NCI-H524 treated with DMSO at 0.1 percent for 48 hours (cell line): ENCODE measurements around the gene USP17L24.
"Not testable (repeated sequence)": the region's sequence is repeated elsewhere in the genome, so short reads cannot be mapped to it uniquely, and the experiment has no call there.

Source experiments
- DNase-seq: peaks from one replicate; lab custom pipeline; 2025; lab: John Stamatoyannopoulos, UW

The USP17L24 gene, protein sequence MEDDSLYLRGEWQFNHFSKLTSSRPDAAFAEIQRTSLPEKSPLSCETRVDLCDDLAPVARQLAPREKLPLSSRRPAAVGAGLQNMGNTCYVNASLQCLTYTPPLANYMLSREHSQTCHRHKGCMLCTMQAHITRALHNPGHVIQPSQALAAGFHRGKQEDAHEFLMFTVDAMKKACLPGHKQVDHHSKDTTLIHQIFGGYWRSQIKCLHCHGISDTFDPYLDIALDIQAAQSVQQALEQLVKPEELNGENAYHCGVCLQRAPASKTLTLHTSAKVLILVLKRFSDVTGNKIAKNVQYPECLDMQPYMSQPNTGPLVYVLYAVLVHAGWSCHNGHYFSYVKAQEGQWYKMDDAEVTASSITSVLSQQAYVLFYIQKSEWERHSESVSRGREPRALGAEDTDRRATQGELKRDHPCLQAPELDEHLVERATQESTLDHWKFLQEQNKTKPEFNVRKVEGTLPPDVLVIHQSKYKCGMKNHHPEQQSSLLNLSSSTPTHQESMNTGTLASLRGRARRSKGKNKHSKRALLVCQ

DNA sequence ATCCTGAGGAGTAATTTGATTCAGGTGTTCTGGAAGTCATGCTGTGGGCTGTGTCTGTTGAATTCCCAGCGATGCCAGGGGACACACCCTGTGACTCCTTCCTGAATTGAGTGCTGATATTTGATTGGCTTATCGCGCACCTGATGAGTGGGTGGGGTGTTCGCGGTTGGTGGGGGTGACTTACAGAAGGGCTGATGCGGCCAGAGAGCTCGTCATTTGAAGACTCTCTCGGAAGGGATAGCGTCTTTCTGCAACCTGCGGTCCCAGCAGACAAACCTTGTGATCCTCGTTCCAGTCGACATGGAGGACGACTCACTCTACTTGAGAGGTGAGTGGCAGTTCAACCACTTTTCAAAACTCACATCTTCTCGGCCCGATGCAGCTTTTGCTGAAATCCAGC lies at the start of gene USP17L24:
Gene USP17L24, plus strand, starts transcription at position 301 of the 400 bp plus-strand sequence. Its CDS starts 0 bp downstream, at position 301.
- not testable (repeated sequence) for DNase-seq

DNA sequence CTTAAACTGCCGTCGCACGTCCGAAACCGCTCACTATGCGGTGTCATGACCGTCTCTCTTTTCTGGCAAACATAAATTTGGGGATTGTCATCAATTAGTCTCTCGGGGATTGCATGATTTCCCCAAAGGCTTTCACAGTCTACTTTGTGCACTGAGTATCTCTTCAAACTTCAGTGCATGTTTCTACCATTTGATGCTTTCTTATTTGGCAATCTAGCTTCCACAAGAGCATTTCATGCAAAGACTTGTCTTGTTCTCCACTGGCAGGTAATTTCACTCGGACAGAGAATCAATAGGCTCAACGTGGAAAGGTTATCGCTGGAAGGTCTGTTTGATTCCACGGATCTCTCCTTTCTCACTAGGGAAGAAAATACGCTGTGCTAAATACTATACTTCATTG lies 774 bp upstream of the USP17L24 start:
- not testable (repeated sequence) for DNase-seq

DNA sequence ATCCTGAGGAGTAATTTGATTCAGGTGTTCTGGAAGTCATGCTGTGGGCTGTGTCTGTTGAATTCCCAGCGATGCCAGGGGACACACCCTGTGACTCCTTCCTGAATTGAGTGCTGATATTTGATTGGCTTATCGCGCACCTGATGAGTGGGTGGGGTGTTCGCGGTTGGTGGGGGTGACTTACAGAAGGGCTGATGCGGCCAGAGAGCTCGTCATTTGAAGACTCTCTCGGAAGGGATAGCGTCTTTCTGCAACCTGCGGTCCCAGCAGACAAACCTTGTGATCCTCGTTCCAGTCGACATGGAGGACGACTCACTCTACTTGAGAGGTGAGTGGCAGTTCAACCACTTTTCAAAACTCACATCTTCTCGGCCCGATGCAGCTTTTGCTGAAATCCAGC lies 4.6 kb downstream of the USP17L24 start, which contains the start of gene USP17L25:
Gene USP17L25, plus strand, starts transcription at position 301 of the 400 bp plus-strand sequence. Its CDS starts 0 bp downstream, at position 301.
- not testable (repeated sequence) for DNase-seq

DNA sequence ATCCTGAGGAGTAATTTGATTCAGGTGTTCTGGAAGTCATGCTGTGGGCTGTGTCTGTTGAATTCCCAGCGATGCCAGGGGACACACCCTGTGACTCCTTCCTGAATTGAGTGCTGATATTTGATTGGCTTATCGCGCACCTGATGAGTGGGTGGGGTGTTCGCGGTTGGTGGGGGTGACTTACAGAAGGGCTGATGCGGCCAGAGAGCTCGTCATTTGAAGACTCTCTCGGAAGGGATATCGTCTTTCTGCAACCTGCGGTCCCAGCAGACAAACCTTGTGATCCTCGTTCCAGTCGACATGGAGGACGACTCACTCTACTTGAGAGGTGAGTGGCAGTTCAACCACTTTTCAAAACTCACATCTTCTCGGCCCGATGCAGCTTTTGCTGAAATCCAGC lies 9.4 kb downstream of the USP17L24 start, which contains the start of gene USP17L26:
Gene USP17L26, plus strand, starts transcription at position 301 of the 400 bp plus-strand sequence. Its CDS starts 0 bp downstream, at position 301.
- not testable (repeated sequence) for DNase-seq

DNA sequence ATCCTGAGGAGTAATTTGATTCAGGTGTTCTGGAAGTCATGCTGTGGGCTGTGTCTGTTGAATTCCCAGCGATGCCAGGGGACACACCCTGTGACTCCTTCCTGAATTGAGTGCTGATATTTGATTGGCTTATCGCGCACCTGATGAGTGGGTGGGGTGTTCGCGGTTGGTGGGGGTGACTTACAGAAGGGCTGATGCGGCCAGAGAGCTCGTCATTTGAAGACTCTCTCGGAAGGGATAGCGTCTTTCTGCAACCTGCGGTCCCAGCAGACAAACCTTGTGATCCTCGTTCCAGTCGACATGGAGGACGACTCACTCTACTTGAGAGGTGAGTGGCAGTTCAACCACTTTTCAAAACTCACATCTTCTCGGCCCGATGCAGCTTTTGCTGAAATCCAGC lies 14.1 kb downstream of the USP17L24 start, which contains the start of gene USP17L5:
Gene USP17L5, plus strand, starts transcription at position 301 of the 400 bp plus-strand sequence. Its CDS starts 0 bp downstream, at position 301.
- DNase-seq = not testable (repeated sequence)

DNA sequence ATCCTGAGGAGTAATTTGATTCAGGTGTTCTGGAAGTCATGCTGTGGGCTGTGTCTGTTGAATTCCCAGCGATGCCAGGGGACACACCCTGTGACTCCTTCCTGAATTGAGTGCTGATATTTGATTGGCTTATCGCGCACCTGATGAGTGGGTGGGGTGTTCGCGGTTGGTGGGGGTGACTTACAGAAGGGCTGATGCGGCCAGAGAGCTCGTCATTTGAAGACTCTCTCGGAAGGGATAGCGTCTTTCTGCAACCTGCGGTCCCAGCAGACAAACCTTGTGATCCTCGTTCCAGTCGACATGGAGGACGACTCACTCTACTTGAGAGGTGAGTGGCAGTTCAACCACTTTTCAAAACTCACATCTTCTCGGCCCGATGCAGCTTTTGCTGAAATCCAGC lies 18.9 kb downstream of the USP17L24 start, which contains the start of gene USP17L27:
Gene USP17L27, plus strand, starts transcription at position 301 of the 400 bp plus-strand sequence. Its CDS starts 0 bp downstream, at position 301.
- not testable (repeated sequence) for DNase-seq

DNA sequence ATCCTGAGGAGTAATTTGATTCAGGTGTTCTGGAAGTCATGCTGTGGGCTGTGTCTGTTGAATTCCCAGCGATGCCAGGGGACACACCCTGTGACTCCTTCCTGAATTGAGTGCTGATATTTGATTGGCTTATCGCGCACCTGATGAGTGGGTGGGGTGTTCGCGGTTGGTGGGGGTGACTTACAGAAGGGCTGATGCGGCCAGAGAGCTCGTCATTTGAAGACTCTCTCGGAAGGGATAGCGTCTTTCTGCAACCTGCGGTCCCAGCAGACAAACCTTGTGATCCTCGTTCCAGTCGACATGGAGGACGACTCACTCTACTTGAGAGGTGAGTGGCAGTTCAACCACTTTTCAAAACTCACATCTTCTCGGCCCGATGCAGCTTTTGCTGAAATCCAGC lies 23.6 kb downstream of the USP17L24 start, which contains the start of gene USP17L28:
Gene USP17L28, plus strand, starts transcription at position 301 of the 400 bp plus-strand sequence. Its CDS starts 0 bp downstream, at position 301.
- not testable (repeated sequence) for DNase-seq

DNA sequence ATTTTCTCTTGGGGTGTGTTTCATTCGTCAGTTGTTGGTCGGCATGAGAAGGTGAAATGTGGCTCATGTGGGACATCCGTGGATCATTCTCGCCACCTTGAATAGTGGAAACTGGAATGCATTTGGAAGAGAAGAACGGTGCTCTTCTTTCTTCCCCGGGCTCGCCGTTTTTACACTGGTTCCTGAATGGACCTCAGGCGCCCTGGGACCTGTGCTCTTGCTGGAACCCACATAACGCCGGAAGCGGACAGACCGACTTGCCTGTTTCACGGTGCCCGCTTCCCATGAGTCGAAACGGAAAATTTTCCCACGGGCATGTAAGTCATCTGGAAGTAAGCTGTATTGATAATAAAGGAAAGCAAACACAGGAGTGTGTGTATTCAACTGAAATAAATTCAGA lies 25.9 kb downstream of the USP17L24 start:
- DNase-seq = not testable (repeated sequence)

DNA sequence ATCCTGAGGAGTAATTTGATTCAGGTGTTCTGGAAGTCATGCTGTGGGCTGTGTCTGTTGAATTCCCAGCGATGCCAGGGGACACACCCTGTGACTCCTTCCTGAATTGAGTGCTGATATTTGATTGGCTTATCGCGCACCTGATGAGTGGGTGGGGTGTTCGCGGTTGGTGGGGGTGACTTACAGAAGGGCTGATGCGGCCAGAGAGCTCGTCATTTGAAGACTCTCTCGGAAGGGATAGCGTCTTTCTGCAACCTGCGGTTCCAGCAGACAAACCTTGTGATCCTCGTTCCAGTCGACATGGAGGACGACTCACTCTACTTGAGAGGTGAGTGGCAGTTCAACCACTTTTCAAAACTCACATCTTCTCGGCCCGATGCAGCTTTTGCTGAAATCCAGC lies 28.4 kb downstream of the USP17L24 start, which contains the start of gene USP17L29:
Gene USP17L29, plus strand, starts transcription at position 301 of the 400 bp plus-strand sequence. Its CDS starts 0 bp downstream, at position 301.
- not testable (repeated sequence) for DNase-seq

DNA sequence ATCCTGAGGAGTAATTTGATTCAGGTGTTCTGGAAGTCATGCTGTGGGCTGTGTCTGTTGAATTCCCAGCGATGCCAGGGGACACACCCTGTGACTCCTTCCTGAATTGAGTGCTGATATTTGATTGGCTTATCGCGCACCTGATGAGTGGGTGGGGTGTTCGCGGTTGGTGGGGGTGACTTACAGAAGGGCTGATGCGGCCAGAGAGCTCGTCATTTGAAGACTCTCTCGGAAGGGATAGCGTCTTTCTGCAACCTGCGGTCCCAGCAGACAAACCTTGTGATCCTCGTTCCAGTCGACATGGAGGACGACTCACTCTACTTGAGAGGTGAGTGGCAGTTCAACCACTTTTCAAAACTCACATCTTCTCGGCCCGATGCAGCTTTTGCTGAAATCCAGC lies 37.9 kb downstream of the USP17L24 start, which contains the start of gene USP17L30:
Gene USP17L30, plus strand, starts transcription at position 301 of the 400 bp plus-strand sequence. Its CDS starts 0 bp downstream, at position 301.
- not testable (repeated sequence) for DNase-seq
